ENCODE results near the gene TFIP11. TPM values are rescaled to one million over a fixed set of nuclear protein-coding genes. Genes with fewer than 3 reads are reported as not detected.
A peak's percentile ranks its signal among the peaks of the same experiment; 100 is the strongest.

TFIP11 gene
- total RNA-seq: 109 TPM
- polyA plus RNA-seq: 10 to 100 TPM; 31.9 to 43.7 (median 39.2) TPM

- H3K36me3 Mint-ChIP-seq: peaks cover 27% of the 10 kb centered on the region
- peak within 1 kb of the TSS; percentile 98 to 99 (median 99) for H3K4me3 Mint-ChIP-seq
- Histone ChIP-seq H3K4me3 (ENCODE audit: low read depth, low read length) (peak within 1 kb of the TSS; percentile 93), H3K36me3 (ENCODE audit: control insufficient read depth, insufficient read depth, low read length) (peaks cover 24% of the 10 kb centered on the region), H3K27me3 (ENCODE audit: control insufficient read depth, insufficient read depth, low read length) (no peaks in the 10 kb centered on the region), H3K27ac (ENCODE audit: insufficient read depth, low read length, poor library complexity, severe bottlenecking) (peak within 1 kb of the TSS; percentile 85), H3K9me3 (ENCODE audit: control insufficient read depth in 2 of 2, low read length in 2 of 2) (no peaks in the 10 kb centered on the region), H3K4me1 (ENCODE audit: control insufficient read depth, insufficient read depth, low read length, poor library complexity, severe bottlenecking) (peaks cover 22% of the 10 kb centered on the region)
- H3K27ac Mint-ChIP-seq: peak within 1 kb of the TSS; percentile 96 to 100 (median 99)
- DNase-seq (peak; percentile 86 to 93 (median 90)), ATAC-seq (ENCODE audit: low read depth in 2 of 2) (peak; percentile 93 to 96)
- H3K27me3 Mint-ChIP-seq: no peaks in the 10 kb centered on the region
- peaks cover 12 to 46% (median 39%) of the 10 kb centered on the region in 4 donors for H3K4me1 Mint-ChIP-seq
- H3K9me3 Mint-ChIP-seq: peaks cover 0 to 2% (median 0%) of the 10 kb centered on the region in 7 donors
Observed at GRCh38 chr22:26512149-26512793, at the start of gene TFIP11. TFIP11 (minus strand) TSS chr22:26512473; CDS start chr22:26510272, 2,201 bp downstream.

- H3K9me3 Mint-ChIP-seq: no peaks in the 10 kb centered on the region
- Histone ChIP-seq H3K27ac (ENCODE audit: insufficient read depth, low read length, poor library complexity, severe bottlenecking) (no peak overlapping the region), H3K9me3 (ENCODE audit: control insufficient read depth in 2 of 2, low read length in 2 of 2) (no peaks in the 10 kb centered on the region), H3K36me3 (ENCODE audit: control insufficient read depth, insufficient read depth, low read length) (peaks cover 12% of the 10 kb centered on the region), H3K4me1 (ENCODE audit: control insufficient read depth, insufficient read depth, low read length, poor library complexity, severe bottlenecking) (no peaks in the 10 kb centered on the region), H3K4me3 (ENCODE audit: low read depth, low read length) (no peak overlapping the region), H3K27me3 (ENCODE audit: control insufficient read depth, insufficient read depth, low read length) (no peaks in the 10 kb centered on the region)
- H3K27ac Mint-ChIP-seq: peak overlapping the region in 1 of 3 donors; percentile 26
- DNase-seq: no peak
- peaks cover 0 to 35% (median 27%) of the 10 kb centered on the region in 4 donors for H3K4me1 Mint-ChIP-seq
- peaks cover 4% of the 10 kb centered on the region for H3K36me3 Mint-ChIP-seq
- no peak overlapping the region for H3K4me3 Mint-ChIP-seq
- no peak for ATAC-seq (ENCODE audit: low read depth in 2 of 2)
- no peaks in the 10 kb centered on the region for H3K27me3 Mint-ChIP-seq
Observed at GRCh38 chr22:26561756-26562417, 49.6 kb upstream of the TFIP11 start.

GRCh38 chr22:26559961-26560575, 47.8 kb upstream of the TFIP11 start:
- no peak overlapping the region for H3K4me3 ChIP-seq (ENCODE audit: low read depth, low read length)
- no peak for ATAC-seq (ENCODE audit: low read depth in 2 of 2)
- H3K4me1 ChIP-seq (ENCODE audit: control insufficient read depth, insufficient read depth, low read length, poor library complexity, severe bottlenecking): no peaks in the 10 kb centered on the region
- H3K27ac ChIP-seq (ENCODE audit: insufficient read depth, low read length, poor library complexity, severe bottlenecking): no peak overlapping the region
- no peaks in the 10 kb centered on the region for H3K27me3 Mint-ChIP-seq
- H3K27ac Mint-ChIP-seq: peak overlapping the region in 2 of 3 donors; percentile 16 to 52
- no peaks in the 10 kb centered on the region for H3K9me3 ChIP-seq (ENCODE audit: control insufficient read depth in 2 of 2, low read length in 2 of 2)
- no peak for DNase-seq
- H3K4me1 Mint-ChIP-seq: peaks cover 0 to 43% (median 24%) of the 10 kb centered on the region in 4 donors
- no peaks in the 10 kb centered on the region for H3K27me3 ChIP-seq (ENCODE audit: control insufficient read depth, insufficient read depth, low read length)
- H3K36me3 ChIP-seq (ENCODE audit: control insufficient read depth, insufficient read depth, low read length): peaks cover 8% of the 10 kb centered on the region
- H3K9me3 Mint-ChIP-seq: no peaks in the 10 kb centered on the region
- H3K36me3 Mint-ChIP-seq: peaks cover 4% of the 10 kb centered on the region
- H3K4me3 Mint-ChIP-seq: no peak overlapping the region

GRCh38 chr22:26558248-26558895, 46.1 kb upstream of the TFIP11 start:
- H3K27ac ChIP-seq (ENCODE audit: insufficient read depth, low read length, poor library complexity, severe bottlenecking): no peak overlapping the region
- ATAC-seq (ENCODE audit: low read depth in 2 of 2) (no peak), DNase-seq (no peak)
- H3K36me3 Mint-ChIP-seq: peaks cover 4% of the 10 kb centered on the region
- peaks cover 4% of the 10 kb centered on the region for H3K4me1 ChIP-seq (ENCODE audit: control insufficient read depth, insufficient read depth, low read length, poor library complexity, severe bottlenecking)
- no peak overlapping the region for H3K4me3 ChIP-seq (ENCODE audit: low read depth, low read length)
- no peaks in the 10 kb centered on the region for H3K9me3 ChIP-seq (ENCODE audit: control insufficient read depth in 2 of 2, low read length in 2 of 2)
- no peaks in the 10 kb centered on the region for H3K9me3 Mint-ChIP-seq
- H3K36me3 ChIP-seq (ENCODE audit: control insufficient read depth, insufficient read depth, low read length): no peaks in the 10 kb centered on the region
- H3K27me3 Mint-ChIP-seq: no peaks in the 10 kb centered on the region
- no peaks in the 10 kb centered on the region for H3K27me3 ChIP-seq (ENCODE audit: control insufficient read depth, insufficient read depth, low read length)
- H3K4me1 Mint-ChIP-seq: peaks cover 5 to 32% (median 26%) of the 10 kb centered on the region in 4 donors
- peak overlapping the region in 2 of 3 donors; percentile 48 to 92 for H3K27ac Mint-ChIP-seq
- H3K4me3 Mint-ChIP-seq: no peak overlapping the region

GRCh38 chr22:26556904-26557303, 44.6 kb upstream of the TFIP11 start:
- Histone ChIP-seq H3K9me3 (ENCODE audit: control insufficient read depth in 2 of 2, low read length in 2 of 2) (no peaks in the 10 kb centered on the region), H3K4me3 (ENCODE audit: low read depth, low read length) (no peak overlapping the region), H3K27me3 (ENCODE audit: control insufficient read depth, insufficient read depth, low read length) (no peaks in the 10 kb centered on the region), H3K36me3 (ENCODE audit: control insufficient read depth, insufficient read depth, low read length) (no peaks in the 10 kb centered on the region), H3K27ac (ENCODE audit: insufficient read depth, low read length, poor library complexity, severe bottlenecking) (no peak overlapping the region), H3K4me1 (ENCODE audit: control insufficient read depth, insufficient read depth, low read length, poor library complexity, severe bottlenecking) (peaks cover 4% of the 10 kb centered on the region)
- Mint-ChIP-seq H3K36me3 (peaks cover 4% of the 10 kb centered on the region), H3K9me3 (no peaks in the 10 kb centered on the region), H3K4me1 (peaks cover 5 to 24% (median 20%) of the 10 kb centered on the region in 4 donors), H3K27ac (no peak overlapping the region), H3K4me3 (no peak overlapping the region), H3K27me3 (no peaks in the 10 kb centered on the region)
- ATAC-seq (ENCODE audit: low read depth in 2 of 2) (no peak), DNase-seq (no peak)

- ATAC-seq (ENCODE audit: low read depth in 2 of 2): no peak
Observed at GRCh38 chr22:26555478-26555877, 43.2 kb upstream of the TFIP11 start.

GRCh38 chr22:26554956-26555355, 42.7 kb upstream of the TFIP11 start:
- H3K27ac ChIP-seq (ENCODE audit: insufficient read depth, low read length, poor library complexity, severe bottlenecking): no peak overlapping the region
- no peaks in the 10 kb centered on the region for H3K9me3 Mint-ChIP-seq
- H3K36me3 Mint-ChIP-seq: peaks cover 8% of the 10 kb centered on the region
- peaks cover 5 to 27% (median 16%) of the 10 kb centered on the region in 4 donors for H3K4me1 Mint-ChIP-seq
- H3K4me1 ChIP-seq (ENCODE audit: control insufficient read depth, insufficient read depth, low read length, poor library complexity, severe bottlenecking): peaks cover 4% of the 10 kb centered on the region
- no peak for ATAC-seq (ENCODE audit: low read depth in 2 of 2)
- no peaks in the 10 kb centered on the region for H3K27me3 Mint-ChIP-seq
- H3K27me3 ChIP-seq (ENCODE audit: control insufficient read depth, insufficient read depth, low read length): no peaks in the 10 kb centered on the region
- no peak for DNase-seq
- no peaks in the 10 kb centered on the region for H3K9me3 ChIP-seq (ENCODE audit: control insufficient read depth in 2 of 2, low read length in 2 of 2)
- H3K27ac Mint-ChIP-seq: no peak overlapping the region
- no peak overlapping the region for H3K4me3 Mint-ChIP-seq
- H3K36me3 ChIP-seq (ENCODE audit: control insufficient read depth, insufficient read depth, low read length): no peaks in the 10 kb centered on the region
- H3K4me3 ChIP-seq (ENCODE audit: low read depth, low read length): no peak overlapping the region

More at GRCh38 chr22:26555478-26555877, 43.2 kb upstream of the TFIP11 start:
- Histone ChIP-seq H3K27ac (ENCODE audit: insufficient read depth, low read length, poor library complexity, severe bottlenecking) (no peak overlapping the region), H3K36me3 (ENCODE audit: control insufficient read depth, insufficient read depth, low read length) (no peaks in the 10 kb centered on the region), H3K27me3 (ENCODE audit: control insufficient read depth, insufficient read depth, low read length) (no peaks in the 10 kb centered on the region), H3K4me3 (ENCODE audit: low read depth, low read length) (no peak overlapping the region), H3K9me3 (ENCODE audit: control insufficient read depth in 2 of 2, low read length in 2 of 2) (no peaks in the 10 kb centered on the region), H3K4me1 (ENCODE audit: control insufficient read depth, insufficient read depth, low read length, poor library complexity, severe bottlenecking) (peaks cover 4% of the 10 kb centered on the region)
- Mint-ChIP-seq H3K9me3 (no peaks in the 10 kb centered on the region), H3K4me3 (no peak overlapping the region), H3K27ac (no peak overlapping the region), H3K27me3 (no peaks in the 10 kb centered on the region), H3K36me3 (peaks cover 4% of the 10 kb centered on the region), H3K4me1 (peaks cover 5 to 27% (median 18%) of the 10 kb centered on the region in 4 donors)
- no peak for DNase-seq
